Measurements from ENCODE around the gene THYN1.
A peak's percentile ranks its signal among the peaks of the same experiment; 100 is the strongest.
"Not testable (repeated sequence)": the region's sequence is repeated elsewhere in the genome, so short reads cannot be mapped to it uniquely, and the experiment has no call there.

The THYN1 gene

DNA sequence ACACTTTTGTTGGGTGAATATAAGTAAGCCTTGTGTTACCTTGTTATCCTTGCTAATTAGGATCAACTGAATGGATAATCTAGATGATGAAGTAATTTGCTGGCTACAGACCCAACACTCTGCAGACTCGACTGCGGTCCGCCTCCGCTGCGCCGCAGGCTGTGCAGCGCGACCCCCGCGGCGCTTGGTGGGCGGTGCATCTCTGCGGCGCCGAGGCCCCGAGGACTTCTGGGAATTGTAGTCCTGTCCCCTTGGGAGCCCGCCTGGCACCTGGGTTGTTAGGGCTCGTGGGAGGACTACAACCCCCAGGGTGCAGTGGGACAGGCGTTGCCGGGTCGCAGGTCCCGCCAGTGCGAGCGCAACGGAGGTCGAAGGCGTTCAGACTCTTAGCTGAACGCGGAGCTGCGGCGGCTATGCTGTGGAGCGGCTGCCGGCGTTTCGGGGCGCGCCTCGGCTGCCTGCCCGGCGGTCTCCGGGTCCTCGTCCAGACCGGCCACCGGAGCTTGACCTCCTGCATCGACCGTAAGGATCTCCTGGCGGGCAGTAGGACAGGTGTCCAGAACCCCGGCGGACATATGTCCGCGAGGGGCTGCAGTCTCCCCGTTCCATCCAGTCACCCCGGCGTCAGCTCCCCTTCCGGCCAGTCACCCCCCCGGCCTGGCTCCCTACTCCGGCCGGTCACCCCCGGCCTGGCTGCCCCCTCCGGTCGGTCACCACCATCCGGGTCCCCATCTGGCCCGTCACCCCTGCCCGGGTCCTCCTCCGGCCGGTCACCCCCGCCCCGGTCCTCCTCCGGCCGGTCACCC, at the start of gene THYN1, which contains the start of gene ACAD8:
Gene THYN1, minus strand, starts transcription at position 165 of the 806 bp plus-strand sequence. CDS start 470 bp downstream, outside the sequence.
Gene ACAD8, plus strand, starts transcription at position 381 of the 806 bp plus-strand sequence. Its CDS starts 33 bp downstream, at position 414.
- peak; percentile 98 for DNase-seq

DNA sequence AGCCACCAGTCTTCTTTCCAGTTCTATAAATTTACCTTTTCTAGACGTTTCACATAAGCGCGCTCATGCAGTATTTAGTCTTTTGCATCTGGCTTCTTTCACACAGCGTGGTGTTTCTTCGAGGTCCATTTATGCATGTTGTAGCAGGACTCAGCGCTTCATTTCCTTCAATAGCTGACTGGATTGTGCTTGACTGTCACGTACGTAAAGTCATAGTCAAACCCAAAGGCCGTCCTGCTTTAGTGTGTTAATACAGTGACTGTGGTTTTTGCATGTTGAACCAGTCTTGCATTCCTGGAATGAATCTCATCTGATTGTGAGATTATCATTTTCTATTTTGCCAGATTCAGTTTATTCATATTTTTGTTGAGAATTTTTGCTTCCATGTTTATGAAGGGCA, 41.5 kb upstream of the THYN1 start:
- DNase-seq, result no peak

DNA sequence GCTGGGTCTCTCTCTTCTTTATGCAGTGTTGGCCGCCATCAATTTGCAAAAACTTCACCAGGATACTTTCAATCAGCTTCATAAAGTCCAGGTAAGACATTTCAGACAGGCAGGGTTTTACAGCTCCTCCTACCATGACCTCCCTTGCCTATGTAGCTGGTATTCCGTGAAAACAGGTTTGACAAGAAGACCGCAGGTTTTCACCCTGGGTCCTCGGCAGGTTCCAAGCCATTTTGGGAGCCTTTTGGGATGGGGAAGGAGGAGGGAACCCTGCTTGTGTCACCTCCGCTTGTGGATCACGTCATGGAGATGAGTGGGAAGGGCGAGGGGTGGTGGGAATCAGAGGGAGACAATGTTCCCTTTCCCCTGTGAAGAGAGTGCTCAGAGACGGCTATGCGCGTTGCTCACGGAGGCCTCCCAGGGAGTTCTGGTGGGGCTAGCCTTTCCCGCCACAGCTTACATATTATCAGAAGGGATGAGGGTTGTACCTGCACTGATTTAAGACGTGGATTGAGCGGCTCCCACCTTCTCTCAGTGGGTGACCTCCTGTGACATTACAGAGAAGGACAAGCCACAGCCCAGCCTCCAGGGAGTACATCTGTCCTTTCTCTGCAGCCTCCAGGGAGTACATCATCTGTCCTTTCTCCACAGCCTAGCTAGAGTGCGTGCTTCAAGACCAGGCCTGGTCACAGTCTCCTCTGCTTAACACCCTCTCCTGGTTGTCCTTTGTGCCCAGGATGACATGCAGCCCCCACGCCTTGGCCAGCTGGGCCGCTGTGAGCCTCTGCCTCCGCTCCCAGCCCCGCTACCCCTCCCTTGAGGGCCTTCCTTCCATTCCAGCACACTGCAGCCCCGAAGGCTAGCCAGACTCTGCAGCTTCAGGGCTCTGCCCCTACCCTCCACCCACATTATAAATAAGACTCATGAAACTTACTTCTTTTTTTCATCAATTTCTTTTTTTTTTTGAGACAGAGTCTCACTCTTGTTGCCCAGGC, 40.3 kb upstream of the THYN1 start:
- no peak for DNase-seq

DNA sequence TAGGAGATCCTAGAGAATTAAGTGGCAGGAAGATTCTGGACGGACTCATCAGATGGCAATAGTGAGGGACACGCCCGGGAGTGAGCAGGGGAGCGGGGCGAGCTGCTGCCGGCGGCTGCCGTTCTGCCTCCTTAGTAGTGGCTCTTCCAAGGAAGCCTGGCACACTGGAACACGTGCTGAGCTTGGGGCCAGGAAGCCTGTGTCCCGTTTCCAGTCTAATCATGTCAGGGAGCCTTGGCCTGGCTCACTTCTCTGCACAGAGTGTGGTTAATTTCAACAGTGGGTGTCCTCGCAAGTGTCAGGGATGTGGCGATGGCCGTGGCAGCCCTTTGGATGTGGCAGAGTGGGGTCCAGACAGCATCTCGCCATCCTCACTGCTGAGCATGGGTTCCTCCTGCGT, 39.5 kb upstream of the THYN1 start:
- no peak for DNase-seq

DNA sequence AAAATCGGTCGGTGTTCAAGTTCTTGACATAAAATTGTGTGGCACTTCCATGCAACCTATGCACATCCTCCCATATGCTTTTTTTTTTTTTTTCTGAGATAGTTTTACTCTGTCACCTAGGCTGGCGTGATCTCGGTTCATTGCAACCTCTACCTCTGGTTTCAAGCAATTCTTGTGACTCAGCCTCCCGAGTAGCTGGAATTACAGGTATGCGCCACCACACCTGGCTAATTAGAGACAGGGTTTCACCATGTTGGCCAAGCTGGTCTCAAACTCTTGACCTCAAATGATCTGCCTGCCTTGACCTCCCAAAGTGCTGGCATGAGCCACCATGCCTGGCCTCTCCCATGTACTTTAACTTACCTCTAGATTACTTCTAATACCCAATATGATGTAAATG, 38.0 kb upstream of the THYN1 start:
- DNase-seq, result no peak

DNA sequence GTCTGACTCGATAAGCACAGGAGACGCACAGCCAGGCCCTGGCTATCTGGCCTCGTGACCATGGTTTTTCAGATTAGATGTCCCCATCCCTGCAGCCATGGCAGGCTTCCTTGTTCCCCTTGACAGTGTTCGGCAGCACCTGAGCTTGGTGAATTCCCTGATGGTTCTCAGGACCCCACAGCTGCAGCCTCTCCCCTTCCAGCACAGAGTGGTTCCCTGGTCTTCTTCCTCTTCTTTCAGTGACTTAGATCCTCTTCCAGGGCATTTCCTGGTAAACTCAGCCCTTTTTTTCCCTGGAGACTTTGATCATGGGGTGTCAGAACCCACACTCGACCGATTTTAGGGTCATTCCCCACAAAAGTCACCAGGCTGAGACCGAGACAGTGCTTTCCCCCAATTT, 37.5 kb upstream of the THYN1 start:
- no peak for DNase-seq

DNA sequence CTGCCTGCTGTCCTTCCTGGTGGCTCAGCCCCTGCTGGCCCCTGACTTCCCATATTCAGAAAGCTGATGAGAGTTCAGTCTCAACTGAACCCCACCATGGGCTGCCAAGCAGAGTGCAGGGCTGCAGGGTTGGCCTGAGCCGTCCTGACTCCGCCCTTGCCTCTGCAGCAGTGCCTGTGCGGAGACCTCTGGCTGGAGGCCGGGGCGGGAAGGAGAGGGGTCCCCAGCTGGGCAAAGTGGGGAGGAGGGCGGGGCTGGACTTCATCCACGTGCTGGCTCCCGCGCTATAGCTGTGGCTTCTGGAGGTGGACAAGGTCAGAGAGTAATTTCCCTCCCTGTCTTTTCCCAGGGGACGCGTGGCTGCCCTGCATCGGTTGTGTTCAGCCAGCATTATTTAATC, 36.6 kb upstream of the THYN1 start:
- no peak for DNase-seq

DNA sequence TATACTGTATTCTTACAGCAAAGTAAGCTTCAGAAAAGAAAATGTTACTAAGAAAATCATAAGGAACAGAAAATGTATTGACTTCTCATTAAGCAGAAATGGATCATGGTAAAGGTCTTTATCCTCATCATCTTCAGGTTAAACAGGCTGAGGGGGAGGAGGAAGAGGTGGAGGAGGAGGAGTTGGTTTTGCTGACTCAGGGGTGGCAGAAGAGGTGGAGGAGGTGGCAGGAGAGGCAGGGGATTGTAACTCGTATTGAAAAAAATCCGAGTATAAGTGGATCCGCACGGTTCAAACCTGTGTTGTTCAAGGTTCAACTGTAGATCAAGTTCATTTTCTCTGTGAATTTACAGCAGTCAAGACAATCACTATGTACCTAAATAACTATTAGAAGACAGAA, 36.0 kb upstream of the THYN1 start:
- no peak for DNase-seq

DNA sequence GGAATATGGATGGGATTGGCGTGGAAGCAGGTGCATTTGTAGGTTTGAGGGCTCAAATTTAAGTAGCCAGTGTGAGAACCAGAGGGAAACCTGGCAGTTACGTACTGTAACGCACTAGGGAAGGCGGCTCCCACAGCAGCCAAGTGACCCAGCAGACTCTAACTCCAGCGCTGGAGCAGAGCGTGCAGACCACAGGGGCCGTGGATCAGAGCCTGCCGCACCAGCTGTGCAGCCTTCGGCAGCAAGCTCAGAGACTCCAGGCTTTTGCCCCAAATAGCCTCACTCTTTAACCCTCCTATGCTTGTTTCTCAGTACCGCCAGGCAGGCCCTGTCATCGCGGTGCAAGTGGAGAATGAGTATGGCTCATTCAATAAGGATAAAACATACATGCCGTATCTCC, 35.3 kb upstream of the THYN1 start:
- DNase-seq, result no peak

DNA sequence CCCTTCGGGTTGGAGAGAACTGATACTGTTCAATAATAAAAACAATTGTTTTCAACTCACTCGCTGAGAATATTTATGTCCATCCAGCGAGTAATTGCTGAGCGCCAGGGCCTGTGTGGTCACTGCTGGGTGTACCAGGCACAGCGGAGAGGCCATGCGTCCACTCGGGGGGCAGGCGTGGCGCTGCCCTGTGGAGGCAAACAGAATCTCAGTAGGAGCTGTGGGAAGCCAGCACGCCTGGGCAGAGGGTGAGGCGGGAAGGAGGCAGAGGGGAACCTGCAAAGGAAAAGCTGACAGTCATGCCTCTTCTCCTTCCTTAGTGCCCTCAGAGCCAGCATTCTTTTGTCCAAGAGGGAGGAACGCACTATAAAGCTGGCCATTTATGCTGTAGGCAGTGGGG, 34.4 kb upstream of the THYN1 start:
- no peak for DNase-seq

DNA sequence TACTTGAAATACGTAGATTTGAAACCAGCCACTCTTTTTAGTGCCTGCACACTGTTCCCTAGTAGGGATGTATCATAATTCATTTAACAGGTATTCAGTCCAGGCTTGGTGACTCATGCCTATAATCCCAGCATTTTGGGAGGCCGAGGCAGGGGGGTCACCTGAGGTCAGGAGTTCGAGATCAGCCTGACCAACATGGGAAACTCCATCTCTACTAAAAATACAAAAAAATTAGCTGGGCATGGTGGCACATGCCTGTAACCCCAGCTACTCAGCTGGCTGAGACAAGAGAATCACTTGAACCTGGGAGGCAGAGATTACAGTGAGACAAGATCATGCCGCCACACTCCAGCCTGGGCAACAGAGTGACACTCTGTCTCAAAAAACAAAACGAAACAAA, 31.2 kb upstream of the THYN1 start:
- DNase-seq, result not testable (repeated sequence)

DNA sequence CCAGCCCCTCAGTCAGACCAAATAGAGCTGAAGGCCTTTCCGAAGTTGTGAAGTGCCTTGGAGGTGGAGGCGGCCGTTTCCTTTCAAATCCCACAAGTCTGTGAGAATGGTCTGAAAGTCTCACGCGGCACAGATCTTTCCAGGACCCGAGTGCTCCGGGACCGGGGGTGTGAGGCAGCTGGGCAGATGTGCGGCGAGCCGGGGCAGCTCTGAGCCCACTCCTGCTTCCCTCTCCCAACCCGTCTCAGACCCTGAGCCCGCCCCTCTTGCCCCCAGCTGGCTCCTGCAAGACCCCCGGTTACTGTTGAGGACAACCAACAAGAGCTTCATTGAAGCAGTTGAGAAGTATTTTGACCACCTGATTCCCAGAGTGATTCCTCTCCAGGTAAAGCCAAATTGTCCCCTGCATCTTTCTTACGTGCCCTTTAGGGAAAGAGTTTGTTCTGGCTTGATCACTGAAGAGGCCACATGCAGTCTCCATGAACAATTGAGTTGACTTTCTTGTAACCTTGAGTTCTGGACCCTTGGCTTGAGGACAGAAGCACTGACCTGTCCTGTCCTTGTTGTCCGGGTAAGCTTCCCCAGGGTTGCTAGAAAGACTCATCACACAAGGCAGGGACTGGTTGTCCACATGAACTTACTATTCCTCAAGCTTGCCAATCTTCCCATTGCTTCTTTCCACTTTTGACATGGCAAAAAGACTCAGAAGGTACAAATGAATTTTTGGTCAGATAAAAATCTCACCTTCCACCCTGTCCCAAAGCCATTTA, 30.5 kb upstream of the THYN1 start:
- no peak for DNase-seq

DNA sequence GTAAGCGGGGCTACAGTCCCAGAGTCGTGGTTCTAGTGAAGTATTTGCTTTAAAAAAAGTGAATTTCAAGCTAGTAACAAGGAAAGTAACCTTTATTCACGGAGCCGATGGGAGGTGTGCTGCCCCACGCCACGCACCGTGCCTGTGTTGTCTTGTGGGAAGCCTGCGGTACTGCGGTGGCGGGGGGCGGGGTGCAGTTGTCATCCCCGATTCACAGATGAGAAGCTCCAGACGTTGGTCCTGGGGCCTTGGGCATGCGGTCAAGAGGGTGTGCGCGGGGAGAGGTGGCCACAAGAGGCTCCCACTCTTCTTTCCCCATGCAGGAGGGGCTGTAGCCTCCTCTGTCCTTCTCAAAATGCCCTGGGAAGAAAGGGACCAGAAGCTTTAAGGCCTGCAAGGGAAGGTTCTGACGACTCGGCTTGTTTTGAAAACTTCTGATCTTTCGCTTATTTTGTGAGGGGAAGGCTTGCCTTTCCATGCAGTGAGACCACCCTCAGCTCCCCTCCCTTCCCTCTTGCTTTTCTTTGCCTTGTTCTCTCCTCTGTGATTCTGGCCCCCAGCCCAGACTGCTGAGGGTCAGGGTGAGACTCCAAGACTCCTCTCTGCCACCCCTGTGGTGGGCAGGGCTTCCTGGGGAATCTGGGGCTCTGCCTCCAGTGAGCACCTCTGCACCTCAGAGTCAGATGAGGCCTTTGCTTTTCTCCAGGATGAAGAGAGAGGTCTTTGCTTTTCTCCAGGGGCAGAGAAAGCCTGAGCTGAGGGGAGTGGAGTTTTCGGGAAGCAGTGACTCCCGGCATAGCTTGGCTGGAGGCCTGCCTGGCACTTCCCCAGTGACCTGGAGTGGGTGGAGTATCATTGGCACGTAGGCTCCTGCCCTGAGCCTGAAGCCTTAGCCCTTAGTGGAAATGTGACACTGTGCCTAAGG, 29.2 kb upstream of the THYN1 start:
- DNase-seq, result no peak

DNA sequence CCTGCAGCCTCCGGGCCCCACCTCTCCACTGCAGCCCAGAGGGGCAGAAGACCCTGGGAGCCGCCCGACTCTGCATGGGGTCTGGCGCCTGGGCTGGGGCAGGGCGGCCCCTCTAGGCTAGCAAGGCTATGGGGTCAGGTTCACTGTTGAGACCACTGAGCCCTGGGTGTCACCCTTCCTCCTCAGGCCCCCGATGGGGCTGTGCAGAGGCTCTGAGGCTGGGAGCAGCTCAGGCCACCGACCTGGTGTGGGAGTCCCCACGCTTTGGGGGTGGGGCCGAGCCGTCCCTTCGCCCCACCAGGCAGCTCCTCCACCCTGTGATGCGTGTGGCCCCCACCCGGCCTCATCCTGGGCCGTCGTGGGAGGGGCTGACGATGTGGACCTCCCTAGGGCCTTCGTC, 28.5 kb upstream of the THYN1 start:
- not testable (repeated sequence) for DNase-seq

DNA sequence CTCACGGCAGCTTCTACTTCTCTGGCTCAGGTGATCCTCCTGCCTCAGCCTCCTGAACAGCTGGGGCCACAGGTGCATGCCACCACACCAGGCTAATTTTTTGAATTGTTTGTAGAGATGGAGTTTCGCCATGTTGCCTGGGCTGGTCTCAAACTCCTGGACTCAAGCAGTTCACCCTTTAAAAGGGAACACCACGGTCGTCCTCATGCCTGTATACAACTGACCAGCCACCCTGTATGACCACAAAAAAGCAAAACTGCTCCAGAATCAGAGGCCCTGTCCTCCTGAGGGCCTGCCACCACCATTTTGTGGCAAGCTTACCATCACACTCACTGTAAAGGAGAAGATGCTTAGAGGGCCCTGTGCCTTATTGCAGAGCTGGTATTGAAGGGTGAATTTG, 25.2 kb upstream of the THYN1 start:
- no peak for DNase-seq

DNA sequence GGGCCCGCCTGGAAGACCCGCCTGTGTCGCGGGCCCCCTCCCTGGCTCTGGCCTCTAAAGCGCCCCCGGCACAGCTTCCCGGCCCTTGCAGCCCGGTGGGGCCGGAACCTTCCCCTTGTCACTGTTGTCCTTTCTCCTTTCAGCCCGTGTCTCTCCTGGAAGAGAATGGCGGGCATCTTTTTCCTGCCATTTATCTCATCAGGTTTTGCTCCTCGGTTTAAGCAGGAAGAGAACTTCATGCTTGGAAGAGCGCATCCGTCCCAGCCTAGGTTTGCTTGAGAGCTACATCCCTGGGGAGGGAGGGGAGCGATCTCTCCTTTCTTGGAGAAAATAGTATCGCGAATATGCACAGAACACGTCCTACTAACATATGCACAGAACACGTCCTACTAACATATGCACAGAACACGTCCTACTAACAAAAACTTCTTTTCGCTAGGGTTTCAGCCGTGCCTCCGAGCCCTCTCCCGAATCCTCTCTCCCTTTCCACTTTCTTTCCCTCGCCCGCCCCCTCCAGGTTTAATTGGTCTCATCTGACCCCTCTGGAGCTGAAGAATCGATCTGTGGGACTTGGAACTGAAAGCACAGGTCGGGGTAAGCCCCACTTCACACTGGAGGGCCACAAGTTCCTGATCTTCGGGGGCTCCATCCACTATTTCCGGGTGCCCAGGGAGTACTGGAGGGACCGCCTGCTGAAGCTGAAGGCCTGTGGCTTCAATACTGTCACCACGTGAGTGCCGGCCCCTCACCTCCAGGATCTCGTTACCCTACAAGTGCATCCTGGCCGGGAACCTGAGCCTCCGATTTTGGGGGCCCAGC, 24.2 kb upstream of the THYN1 start:
- no peak for DNase-seq

DNA sequence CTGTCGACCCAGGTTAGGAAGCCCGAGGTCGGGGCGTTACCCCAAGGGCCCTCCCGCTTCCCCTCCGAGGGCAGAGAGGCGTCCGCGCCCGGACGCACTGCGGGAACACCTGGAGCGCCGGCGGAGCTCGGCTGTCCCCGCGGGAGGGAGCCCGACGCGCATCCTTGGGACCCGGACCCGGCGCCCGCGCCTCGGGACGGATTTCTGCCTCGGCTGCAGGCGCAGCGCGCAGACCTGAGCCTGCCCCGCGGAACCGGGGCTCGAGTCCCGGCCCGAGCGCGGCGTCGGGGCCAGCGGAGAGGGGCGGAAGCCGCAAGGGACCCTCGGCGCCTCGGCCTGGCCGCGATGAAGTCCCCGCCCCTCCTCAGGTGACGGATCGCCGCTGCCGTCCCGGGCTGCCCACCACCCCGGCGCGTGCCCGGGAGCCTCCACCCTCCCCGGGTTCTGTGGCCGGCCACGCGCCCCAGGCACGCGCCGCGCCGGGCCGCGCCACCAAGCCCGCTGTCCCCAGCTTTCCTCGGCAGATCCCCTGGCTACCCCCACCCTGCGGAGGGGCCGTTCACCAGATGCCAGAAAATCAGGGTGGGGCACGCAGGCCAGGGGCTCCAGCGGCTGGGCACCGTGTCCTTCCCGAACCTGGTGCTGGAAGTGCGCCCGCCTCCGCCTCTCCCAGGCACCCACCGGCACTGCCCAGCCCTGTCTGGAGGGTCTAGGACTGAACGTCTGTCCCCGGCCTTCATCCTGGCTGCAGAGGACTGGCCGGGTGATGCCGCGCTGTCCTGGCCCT, 23.4 kb upstream of the THYN1 start:
- no peak for DNase-seq

DNA sequence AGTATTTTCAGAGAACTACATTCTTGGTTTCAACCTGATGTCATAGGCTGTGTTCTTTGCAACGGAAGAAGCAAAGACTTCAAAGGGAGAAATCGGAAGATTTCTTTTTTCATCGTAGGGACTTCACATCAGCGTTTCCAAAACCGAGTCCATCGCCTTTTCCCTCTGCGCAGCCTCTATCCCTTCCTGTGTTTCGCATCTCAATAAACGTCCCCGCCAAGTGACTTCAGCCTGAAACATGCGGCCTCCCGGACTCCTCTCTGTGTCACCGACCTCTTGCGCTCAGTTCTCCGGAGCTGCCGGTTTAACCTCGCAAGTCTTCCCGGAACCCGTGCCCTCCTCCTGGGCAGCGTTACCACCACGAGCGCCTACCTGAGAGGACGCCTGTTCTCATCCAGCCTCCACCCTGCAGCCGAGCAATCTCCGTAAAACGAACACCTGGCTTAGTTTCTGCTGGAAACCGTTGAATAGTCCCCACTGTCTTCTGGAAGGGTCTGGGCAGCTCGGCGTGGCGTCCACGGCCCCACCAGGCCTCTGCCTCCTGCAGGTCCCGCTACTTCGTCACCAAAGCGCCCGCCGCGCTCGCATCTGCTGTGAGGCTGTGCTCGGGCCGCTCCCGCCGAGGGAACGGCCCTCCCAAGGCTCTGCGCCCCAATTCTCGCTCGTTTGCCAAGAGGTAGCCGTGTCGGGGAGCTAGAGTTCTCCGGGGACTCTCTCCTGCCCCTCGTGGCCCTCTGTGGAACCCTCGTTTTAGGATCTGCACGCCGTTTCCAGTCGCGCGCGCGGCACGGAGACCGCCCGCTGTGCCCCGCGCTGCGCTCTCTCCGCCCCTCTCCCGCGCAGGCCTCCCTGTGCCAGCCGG, 22.6 kb upstream of the THYN1 start, which contains the start of gene GLB1L3:
Gene GLB1L3, plus strand, starts transcription at position 846 of the 862 bp plus-strand sequence. CDS start 362 bp downstream, outside the sequence.
- peak; percentile 77 for DNase-seq

DNA sequence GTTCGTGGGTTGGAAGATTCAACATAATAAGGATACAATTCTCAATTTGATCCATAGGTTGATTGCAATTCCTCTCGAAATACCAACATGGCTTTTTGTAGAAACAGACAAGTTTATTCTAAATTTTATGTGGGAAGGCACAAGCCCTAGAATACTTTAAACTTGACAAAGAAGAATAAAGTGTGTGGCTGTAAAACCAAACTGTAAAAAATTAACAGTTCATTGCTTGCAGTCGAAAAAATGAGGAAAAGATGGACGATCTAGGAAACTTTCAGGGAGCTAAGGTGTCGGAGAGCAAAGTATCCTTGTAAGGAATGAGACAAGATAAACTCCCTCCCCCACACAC, 22.0 kb upstream of the THYN1 start:
- no peak for DNase-seq
